GM12873 (cell line): ENCODE data around the gene C9orf152.

ENCODE experiments used
- TF ChIP-seq, protein P1 (sequence below): IDR thresholded peaks from 2 replicates; pipeline ENCODE4 v1.5.1; 2012; ENCODE audit warnings: low read depth, mild to moderate bottlenecking, moderate library complexity, low read length, control low read depth; ENCODE audit not compliant: insufficient read depth; ENCODE audit errors: missing control alignments

Gene C9orf152

DNA sequence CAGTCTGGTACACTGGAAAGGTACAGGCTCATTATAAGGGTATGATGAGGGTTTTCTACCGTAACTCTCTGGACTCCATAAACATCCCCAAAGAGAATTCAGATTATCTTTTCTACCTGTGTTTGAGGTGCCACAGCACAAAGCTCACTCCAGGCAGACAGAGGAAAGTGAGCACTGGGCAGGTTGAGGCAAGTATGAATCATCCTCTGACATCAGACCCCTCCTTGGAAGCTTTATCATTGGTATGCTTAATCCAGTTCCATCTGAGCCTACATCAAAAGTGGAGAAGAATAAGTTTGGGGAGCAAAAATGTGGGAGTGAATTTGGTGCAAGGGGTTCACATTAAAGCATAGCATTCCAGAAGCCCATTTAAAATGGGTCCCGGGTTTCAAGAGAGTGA lies 21.7 kb downstream of the C9orf152 start:
- TF ChIP-seq, protein P1, sequence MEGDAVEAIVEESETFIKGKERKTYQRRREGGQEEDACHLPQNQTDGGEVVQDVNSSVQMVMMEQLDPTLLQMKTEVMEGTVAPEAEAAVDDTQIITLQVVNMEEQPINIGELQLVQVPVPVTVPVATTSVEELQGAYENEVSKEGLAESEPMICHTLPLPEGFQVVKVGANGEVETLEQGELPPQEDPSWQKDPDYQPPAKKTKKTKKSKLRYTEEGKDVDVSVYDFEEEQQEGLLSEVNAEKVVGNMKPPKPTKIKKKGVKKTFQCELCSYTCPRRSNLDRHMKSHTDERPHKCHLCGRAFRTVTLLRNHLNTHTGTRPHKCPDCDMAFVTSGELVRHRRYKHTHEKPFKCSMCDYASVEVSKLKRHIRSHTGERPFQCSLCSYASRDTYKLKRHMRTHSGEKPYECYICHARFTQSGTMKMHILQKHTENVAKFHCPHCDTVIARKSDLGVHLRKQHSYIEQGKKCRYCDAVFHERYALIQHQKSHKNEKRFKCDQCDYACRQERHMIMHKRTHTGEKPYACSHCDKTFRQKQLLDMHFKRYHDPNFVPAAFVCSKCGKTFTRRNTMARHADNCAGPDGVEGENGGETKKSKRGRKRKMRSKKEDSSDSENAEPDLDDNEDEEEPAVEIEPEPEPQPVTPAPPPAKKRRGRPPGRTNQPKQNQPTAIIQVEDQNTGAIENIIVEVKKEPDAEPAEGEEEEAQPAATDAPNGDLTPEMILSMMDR: no peak

DNA sequence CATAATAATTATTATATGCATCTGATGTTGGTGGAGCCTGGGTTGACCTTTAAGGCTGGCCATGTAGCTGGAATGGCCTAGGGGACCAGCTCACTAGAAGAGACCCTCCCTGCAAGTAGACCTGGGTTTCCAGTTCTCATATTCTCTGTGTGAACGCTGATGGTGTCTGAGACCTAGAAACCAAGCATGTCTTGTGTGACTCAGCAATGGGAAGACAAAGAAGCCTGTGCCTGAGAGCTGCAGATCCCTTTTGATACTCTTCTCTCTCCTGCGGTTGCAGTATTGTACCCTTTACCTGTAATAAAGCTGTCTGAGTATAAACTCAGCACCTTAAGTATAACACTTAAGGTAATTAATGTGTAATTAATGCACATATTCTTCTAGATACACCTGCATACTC lies 22.2 kb downstream of the C9orf152 start:
- TF ChIP-seq, protein P1: no peak

GRCh38 chr9:110183208-110184145 lies 24.5 kb downstream of the C9orf152 start:
- TF ChIP-seq, protein P1: peak; percentile 75

DNA sequence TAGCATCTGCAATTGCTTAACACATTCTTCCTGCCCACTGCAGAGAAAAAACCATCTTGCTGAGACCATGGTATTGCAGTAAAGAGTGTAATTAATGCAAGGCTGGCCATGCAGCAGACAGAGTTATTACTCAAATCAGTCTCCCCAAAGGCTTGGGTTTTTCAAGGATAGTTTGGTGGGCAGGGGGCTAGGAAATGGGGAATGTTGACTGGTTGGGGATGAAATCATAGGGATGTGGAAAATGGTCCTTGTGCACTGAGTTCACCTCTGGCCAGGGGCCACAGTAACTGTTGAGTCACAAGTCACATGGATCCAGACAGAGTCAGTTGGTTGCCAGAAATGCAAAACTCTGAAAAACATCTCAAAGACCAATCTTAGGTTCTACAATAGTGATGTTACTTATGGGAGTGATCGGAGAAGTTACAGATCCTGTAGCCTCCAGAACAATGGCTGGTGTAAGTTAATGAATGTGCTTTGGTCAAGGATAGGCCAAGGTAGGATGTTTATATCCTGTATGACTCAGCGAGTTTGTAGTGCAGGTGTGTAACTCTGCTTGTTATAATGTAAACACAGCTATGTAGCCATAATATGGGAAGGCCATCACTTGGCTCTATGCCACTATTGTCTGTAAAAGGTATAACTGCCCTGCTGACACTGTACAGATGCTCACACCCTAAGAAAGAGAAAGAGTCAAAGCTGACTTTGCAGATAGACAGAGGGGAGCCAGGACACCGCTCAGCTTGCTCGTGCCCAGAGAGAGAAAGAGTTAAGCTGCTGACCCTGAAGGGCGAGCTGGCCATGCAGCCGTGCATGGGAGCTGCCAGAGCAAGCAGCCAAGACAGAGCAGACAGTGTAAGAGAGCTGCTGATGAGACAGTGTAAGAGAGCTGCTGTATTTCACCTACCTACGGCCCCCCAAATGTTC lies 27.2 kb downstream of the C9orf152 start:
- TF ChIP-seq, protein P1: no peak

DNA sequence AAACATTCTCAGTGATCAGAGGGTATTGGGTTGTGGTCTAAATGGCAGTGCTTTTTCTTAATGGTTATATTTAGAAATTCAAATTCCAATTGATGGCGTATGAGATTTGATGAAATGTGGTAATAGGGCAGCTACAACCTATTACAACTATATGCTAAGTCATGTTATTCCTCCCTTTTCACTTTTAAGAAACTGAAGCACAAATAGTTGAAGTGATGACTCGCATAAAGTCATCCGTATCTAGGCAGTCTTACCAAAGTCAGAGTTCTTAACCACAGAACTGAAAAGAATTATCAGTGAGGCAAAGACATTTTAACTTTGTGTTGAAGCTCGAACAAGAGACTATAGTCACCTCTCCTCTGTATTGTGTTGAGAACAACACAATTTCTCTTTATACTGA lies 28.2 kb downstream of the C9orf152 start:
- TF ChIP-seq, protein P1: no peak

GRCh38 chr9:110178281-110178680 lies 29.7 kb downstream of the C9orf152 start:
- TF ChIP-seq, protein P1: no peak
